GM12801 (cell line): ENCODE measurements around the gene LRP5.

Experiments
- TF ChIP-seq, protein P1 (sequence below): IDR thresholded peaks from one replicate; pipeline ENCODE4 v1.5.1; 2011; ENCODE audit warnings: control low read depth; ENCODE audit not compliant: insufficient read length; ENCODE audit errors: extremely low read depth

LRP5 gene

DNA sequence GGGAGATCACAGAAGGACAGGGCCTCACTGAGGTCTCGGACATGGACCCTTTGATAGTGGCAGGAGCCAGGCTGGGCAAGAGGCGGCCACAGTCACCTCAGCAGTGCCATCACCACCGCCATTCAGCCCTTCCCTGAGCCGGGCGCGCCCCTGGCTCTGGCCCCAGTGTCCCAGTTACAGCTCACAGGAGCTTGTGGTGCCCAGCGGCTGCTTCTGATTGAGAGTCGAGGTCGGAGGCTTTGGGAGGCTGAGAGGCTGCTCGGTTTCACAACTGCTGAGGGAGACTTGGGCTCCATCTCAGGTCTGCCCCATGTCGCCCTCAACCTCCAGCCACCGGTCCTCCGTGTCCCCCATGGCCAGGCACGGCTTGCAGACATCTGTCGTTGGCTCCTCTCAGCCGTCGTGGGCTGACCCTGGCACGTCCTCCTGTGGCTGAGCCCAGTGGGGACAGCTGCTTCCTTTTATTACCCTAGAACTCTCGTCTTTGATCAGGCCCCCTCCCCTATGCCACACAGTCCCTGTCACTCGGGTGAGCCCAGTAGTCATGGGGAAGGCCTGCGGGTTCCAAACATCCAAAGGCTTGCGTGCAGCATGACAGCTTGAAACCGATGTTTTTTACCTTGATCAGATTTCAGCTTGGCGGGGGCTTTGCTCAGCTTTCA lies 119.7 kb downstream of the LRP5 start:
- TF ChIP-seq, protein P1, sequence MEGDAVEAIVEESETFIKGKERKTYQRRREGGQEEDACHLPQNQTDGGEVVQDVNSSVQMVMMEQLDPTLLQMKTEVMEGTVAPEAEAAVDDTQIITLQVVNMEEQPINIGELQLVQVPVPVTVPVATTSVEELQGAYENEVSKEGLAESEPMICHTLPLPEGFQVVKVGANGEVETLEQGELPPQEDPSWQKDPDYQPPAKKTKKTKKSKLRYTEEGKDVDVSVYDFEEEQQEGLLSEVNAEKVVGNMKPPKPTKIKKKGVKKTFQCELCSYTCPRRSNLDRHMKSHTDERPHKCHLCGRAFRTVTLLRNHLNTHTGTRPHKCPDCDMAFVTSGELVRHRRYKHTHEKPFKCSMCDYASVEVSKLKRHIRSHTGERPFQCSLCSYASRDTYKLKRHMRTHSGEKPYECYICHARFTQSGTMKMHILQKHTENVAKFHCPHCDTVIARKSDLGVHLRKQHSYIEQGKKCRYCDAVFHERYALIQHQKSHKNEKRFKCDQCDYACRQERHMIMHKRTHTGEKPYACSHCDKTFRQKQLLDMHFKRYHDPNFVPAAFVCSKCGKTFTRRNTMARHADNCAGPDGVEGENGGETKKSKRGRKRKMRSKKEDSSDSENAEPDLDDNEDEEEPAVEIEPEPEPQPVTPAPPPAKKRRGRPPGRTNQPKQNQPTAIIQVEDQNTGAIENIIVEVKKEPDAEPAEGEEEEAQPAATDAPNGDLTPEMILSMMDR = no peak

DNA sequence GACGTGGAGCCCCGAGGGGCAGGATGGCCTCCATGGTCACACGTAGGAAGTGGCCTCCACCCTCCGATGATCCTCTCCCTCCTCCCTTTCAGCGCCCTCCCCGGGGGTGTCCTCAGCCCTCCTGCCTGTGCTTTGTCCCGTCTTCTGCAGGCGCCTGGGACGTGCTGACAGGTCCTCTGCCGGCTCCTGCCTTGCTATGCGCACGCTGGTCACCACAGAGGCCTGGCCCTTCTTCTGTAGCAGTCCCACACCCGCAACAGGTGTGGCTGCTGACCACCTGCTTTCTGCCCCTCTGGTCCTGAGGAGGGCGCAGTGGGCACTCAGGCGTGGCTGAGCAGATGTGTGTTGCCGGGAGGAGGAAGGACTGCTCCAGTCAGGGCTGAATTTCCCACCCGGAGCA lies 120.5 kb downstream of the LRP5 start:
- TF ChIP-seq, protein P1 = no peak

DNA sequence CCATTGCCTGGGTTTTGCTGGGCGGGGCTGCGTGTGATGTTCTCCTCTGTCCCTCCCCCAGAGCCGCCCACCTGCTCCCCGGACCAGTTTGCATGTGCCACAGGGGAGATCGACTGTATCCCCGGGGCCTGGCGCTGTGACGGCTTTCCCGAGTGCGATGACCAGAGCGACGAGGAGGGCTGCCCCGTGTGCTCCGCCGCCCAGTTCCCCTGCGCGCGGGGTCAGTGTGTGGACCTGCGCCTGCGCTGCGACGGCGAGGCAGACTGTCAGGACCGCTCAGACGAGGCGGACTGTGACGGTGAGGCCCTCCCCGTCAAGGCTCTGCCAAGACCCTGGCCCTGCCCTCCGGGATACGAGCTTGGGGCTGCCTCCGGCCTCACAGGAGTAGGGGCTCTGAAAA lies 121.2 kb downstream of the LRP5 start:
- TF ChIP-seq, protein P1 = no peak

DNA sequence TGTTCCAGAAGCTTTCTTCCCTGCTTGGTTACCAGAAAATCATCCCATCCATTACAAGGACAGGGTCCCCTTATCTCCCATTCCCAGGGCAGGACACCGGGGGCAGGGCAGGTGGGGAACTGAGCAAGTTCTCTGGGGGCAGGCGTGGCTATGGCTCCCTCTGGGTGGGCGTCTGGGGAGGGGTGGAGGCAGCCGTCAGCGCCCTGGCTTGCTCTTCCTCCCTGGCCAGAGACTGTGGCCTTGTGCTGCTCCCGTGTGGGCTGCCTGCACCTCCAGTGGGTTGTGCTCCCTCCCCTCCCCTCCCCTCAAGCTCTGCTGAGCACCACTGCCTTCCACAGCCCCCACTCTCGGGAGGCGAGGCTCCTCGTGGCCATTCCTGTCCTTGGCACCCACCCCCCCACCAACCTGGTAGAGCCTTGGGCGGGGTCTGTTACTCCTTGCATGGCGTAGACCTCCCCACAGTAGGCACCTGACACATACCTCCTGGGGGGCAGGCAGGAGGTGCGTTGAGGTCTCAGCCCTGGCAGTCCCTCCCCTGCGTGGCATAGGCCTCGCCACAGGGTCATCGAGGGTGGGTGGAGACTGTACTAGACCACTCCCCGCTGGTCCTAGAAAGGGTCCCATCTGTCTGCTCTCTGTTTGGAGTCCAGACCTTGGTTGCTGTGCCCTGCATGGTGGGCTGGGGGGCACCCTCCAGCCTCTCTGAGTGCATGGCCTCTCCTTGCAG lies 123.9 kb downstream of the LRP5 start:
- TF ChIP-seq, protein P1 = no peak

DNA sequence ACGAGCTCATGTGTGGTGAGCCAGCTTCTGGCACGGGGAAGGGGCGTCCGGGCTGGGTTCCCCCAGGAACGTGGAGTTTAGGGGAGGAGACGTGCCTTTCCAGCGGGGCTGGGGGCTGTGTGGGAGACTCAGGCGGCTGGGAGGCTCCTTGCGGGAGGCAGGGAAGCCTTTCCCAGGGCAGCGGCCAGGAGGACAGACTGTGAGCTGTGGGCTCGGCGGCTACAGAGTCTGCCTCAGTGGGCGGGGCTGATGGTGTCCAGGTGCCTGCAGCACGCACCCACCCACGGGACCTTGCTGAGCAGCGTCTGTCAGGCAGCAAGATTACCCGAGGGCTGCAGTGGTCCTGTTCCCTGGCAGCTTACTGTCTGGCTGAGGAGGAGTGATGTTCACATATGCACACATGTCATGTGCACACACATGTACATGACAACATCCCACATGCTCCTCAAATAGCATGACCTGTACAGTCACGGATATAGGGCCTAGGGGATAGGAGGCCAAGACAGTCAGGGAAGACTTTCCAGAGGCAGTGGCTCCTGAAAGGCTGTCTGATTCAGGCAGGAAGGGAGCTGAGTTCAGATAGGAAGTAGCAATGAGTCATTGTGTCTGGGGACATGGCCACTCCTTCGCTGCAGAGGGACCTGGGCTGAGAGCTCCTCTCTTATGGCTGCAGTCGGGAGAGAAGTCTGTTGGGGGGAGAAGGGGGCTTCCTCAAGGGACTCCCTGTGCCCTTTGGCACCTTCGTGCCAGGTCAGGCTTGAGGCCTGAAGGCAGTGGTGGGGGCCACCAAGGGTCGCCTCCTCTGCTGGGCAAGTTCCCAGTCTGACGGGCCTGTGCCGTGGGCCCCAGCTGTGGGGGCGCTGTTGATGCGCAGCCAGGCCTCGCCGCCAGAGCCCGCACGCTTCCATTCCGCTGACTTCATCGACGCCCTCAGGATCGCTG lies 124.9 kb downstream of the LRP5 start:
- TF ChIP-seq, protein P1 = no peak

DNA sequence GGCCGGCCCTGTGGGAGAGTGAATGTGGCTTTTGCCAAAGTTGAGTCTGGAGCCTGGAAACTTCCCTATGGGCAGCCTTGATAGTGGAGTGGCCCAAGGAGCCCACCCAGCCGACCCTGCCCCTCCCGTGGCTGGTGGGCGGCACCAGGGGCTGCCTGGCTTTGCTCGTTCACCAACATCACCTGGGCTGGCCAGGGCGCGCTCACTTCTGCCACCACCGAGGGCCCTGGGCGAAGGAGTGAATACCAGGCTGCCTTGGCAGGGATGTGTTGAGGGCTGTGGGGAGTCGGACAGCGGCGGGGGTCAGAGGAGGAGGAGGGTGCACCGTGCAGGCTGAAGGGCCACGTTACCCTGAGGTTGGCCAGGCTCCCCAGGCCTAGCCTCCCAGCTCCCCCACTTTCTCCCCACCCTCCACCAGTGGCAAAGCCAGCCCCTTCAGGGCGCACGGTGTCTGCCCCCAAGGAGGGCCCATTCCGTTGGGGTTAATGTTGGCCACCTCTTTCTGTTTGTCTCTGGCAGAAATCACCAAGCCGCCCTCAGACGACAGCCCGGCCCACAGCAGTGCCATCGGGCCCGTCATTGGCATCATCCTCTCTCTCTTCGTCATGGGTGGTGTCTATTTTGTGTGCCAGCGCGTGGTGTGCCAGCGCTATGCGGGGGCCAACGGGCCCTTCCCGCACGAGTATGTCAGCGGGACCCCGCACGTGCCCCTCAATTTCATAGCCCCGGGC lies 125.7 kb downstream of the LRP5 start:
- TF ChIP-seq, protein P1 = no peak

DNA sequence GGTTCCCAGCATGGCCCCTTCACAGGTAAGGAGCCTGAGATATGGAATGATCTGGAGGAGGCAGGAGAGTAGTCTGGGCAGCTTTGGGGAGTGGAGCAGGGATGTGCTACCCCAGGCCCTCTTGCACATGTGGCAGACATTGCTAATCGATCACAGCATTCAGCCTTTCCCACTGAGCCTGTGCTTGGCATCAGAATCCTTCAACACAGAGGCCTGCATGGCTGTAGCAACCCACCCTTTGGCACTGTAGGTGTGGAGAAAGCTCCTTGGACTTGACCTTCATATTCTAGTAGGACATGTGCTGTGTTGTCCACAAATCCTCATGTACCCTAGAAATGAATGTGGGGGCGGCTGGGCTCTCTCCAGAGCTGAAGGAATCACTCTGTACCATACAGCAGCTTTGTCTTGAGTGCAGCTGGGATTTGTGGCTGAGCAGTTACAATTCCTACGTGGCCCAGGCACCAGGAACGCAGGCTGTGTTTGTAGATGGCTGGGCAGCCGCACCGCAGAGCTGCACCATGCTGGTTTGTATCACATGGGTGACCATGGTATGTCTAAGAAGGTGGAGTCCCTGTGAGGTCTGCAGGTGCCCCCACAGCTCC lies 126.4 kb downstream of the LRP5 start:
- TF ChIP-seq, protein P1 = no peak
